GM12878 (cell line): Measurements from ENCODE around the gene GLTP. TPM values are rescaled to one million over a fixed set of nuclear protein-coding genes. Genes with fewer than 3 reads are reported as not detected.
A peak's percentile ranks its signal among the peaks of the same experiment; 100 is the strongest.

ENCODE experiments used
- CHD1 ChIP-seq: IDR thresholded peaks from 2 replicates; pipeline ENCODE4 v1.6.1; 2012; ENCODE audit warnings: low read depth, low read length, improper control_type of control experiment
- FOS ChIP-seq: IDR thresholded peaks from 3 replicates; pipeline ENCODE4 v1.6.1; 2011; ENCODE audit warnings: borderline replicate concordance; ENCODE audit not compliant: insufficient read length; ENCODE audit errors: extremely low read depth
- HDAC2 ChIP-seq: fragments of 200-600 bp; sonication (generic); IDR thresholded peaks from 2 replicates; pipeline ENCODE4 v1.6.1; 2017
- IKZF1 ChIP-seq: fragments of 450-650 bp; conservative IDR thresholded peaks from 2 replicates; pipeline ENCODE4 v1.6.1; 2017; ENCODE audit warnings: antibody characterized with exemption, mild to moderate bottlenecking
- IRF4 ChIP-seq: IDR thresholded peaks from 2 replicates; pipeline ENCODE4 v1.6.1; 2011; ENCODE audit warnings: low read depth, low read length
- MYB ChIP-seq: fragments of 150-350 bp; IDR thresholded peaks from 2 replicates; pipeline ENCODE4 v1.6.1; 2014; ENCODE audit warnings: mild to moderate bottlenecking, low read depth, low read length, borderline replicate concordance
- MYC ChIP-seq: IDR thresholded peaks from 2 replicates; pipeline ENCODE4 v1.6.1; 2011; ENCODE audit warnings: mild to moderate bottlenecking, low read length, moderate library complexity, inconsistent platforms; ENCODE audit not compliant: insufficient read depth, insufficient replicate concordance, insufficient read length, severe bottlenecking
- NR2C1 ChIP-seq: fragments of 450-650 bp; IDR thresholded peaks from 2 replicates; pipeline ENCODE4 v1.6.1; 2017; ENCODE audit warnings: antibody characterized with exemption, mild to moderate bottlenecking, moderate library complexity
- RAD51 ChIP-seq: fragments of 450-650 bp; IDR thresholded peaks from 2 replicates; pipeline ENCODE4 v1.6.1; 2016; ENCODE audit warnings: moderate library complexity, mild to moderate bottlenecking, inconsistent platforms
- SPI1 ChIP-seq: IDR thresholded peaks from 2 replicates; pipeline ENCODE4 v1.6.1; 2011; ENCODE audit warnings: low read depth, mild to moderate bottlenecking, low read length, moderate library complexity, borderline replicate concordance; ENCODE audit not compliant: insufficient read depth
- SREBF2 ChIP-seq: IDR thresholded peaks from 2 replicates; pipeline ENCODE4 v1.6.1; 2012; ENCODE audit warnings: mild to moderate bottlenecking, low read length
- STAT1 ChIP-seq: fragments of 450-650 bp; conservative IDR thresholded peaks from 2 replicates; pipeline ENCODE4 v1.6.1; 2014; ENCODE audit warnings: antibody characterized with exemption, mild to moderate bottlenecking
- ZBED1 ChIP-seq: IDR thresholded peaks from 2 replicates; pipeline ENCODE4 v1.6.1; 2016; ENCODE audit warnings: borderline replicate concordance
- ZNF622 ChIP-seq: fragments of 450-650 bp; IDR thresholded peaks from 2 replicates; pipeline ENCODE4 v1.6.1; 2017; ENCODE audit warnings: mild to moderate bottlenecking, inconsistent platforms
- ZSCAN29 ChIP-seq: fragments of 450-650 bp; IDR thresholded peaks from 2 replicates; pipeline ENCODE4 v1.6.1; 2017; ENCODE audit warnings: mild to moderate bottlenecking, moderate library complexity
- polyA plus RNA-seq, 11 experiments: library from polyadenylated mRNA; depleted of rRNA in 4 of 11; unstranded in 6 of 11; stranded (reverse) in 5 of 11; fragments of >200 nt; fragmentation: Nextera tagmentation in 4 of 11; fragmentation: Illumina TruSeq in 1 of 11; extraction: Ambion mirVana in 4 of 11; extraction: Trizol in 1 of 11; gene quantifications; 1 replicate in 1 of 11; 2 replicates in 10 of 11; pipeline versions ENCODE4 v1.2.1 to v1.2.3, GENCODE V29; 2011 to 2016; ENCODE audit warnings: inconsistent platforms in 2 of 11, missing spikeins in 2 of 11, low read depth in 1 of 11
- total RNA-seq, 4 experiments: library from RNA; depleted of rRNA in 3 of 4; stranded (reverse); fragments of >200 nt in 3 of 4; fragmentation: Illumina TruSeq in 1 of 4; extraction: Trizol in 1 of 4; gene quantifications; 2 replicates each; pipeline versions ENCODE4 v1.2.1 to v1.2.3, GENCODE V29; 2013 to 2021
- TF ChIP-seq, protein P1 (sequence below): IDR thresholded peaks from 2 replicates; pipeline ENCODE4 v1.6.1; 2012; ENCODE audit warnings: improper control_type of control experiment, low read depth, low read length; ENCODE audit not compliant: insufficient replicate concordance
- TF ChIP-seq, protein P2 (sequence below): fragments of 450-650 bp; IDR thresholded peaks from 2 replicates; pipeline ENCODE4 v1.6.1; 2014; ENCODE audit warnings: mild to moderate bottlenecking
- TF ChIP-seq, protein P3 (sequence below): IDR thresholded peaks from 2 replicates; pipeline ENCODE4 v1.6.1; 2012; ENCODE audit warnings: low read depth, low read length, improper control_type of control experiment
- TF ChIP-seq, protein P4 (sequence below): fragments of 150-350 bp; IDR thresholded peaks from 2 replicates; pipeline ENCODE4 v1.6.1; 2016; ENCODE audit warnings: low read depth, low read length

GLTP gene
- total and polyA plus RNA-seq, 10 of the 15 experiments (the other 5 are each of a cell fraction or from before 2014, with no cell fraction given) = 16.8 to 44.0 (median 25.3) TPM

DNA sequence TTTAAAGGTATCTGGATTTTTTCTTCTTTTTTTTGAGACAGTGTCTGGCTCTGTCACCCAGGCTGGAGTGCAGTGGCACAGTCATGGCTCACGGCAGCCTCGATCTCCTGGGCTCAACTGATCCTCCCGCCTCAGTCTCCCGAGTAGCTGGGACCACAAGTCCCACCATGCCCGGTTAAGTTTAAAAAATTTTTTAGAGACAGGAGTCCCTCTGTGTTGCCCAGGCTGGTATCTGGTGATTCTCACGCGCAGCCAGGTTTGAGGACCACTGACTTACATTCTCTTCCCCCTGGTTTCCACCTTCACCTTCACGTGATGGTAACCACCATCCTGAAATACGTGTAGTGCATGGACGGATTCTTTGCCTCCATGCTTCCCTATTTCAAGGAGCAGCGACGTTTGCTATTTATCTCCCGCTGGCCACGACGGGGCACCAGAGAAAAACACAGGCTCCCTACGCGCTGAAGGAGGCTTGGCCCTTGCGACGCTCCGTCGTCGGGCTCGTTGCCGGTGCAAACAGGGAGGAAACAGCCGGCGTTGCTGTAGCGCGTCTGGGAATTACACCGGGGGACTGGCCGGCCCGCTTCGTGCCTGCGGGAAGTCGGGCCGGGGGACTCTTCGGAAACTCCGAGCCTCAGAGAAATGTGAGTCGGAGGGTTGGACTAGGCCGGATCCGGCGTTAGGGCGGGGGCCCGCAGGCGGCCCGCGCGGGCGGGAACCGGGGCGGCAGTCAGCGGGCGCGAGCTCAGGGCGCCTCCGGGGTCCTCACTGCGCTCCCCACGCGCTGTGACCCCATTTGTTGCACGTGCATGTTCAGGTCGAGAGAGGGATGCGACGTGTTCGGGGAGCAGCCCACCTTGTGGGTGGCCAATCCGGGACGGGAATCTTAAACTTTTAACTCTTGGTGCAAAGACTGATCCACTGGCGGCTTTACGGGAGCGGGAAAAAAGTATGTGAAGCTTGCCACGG is 19.7 kb upstream of the GLTP start, which contains the start of gene TCHP (continued):
- TF ChIP-seq, protein P1, sequence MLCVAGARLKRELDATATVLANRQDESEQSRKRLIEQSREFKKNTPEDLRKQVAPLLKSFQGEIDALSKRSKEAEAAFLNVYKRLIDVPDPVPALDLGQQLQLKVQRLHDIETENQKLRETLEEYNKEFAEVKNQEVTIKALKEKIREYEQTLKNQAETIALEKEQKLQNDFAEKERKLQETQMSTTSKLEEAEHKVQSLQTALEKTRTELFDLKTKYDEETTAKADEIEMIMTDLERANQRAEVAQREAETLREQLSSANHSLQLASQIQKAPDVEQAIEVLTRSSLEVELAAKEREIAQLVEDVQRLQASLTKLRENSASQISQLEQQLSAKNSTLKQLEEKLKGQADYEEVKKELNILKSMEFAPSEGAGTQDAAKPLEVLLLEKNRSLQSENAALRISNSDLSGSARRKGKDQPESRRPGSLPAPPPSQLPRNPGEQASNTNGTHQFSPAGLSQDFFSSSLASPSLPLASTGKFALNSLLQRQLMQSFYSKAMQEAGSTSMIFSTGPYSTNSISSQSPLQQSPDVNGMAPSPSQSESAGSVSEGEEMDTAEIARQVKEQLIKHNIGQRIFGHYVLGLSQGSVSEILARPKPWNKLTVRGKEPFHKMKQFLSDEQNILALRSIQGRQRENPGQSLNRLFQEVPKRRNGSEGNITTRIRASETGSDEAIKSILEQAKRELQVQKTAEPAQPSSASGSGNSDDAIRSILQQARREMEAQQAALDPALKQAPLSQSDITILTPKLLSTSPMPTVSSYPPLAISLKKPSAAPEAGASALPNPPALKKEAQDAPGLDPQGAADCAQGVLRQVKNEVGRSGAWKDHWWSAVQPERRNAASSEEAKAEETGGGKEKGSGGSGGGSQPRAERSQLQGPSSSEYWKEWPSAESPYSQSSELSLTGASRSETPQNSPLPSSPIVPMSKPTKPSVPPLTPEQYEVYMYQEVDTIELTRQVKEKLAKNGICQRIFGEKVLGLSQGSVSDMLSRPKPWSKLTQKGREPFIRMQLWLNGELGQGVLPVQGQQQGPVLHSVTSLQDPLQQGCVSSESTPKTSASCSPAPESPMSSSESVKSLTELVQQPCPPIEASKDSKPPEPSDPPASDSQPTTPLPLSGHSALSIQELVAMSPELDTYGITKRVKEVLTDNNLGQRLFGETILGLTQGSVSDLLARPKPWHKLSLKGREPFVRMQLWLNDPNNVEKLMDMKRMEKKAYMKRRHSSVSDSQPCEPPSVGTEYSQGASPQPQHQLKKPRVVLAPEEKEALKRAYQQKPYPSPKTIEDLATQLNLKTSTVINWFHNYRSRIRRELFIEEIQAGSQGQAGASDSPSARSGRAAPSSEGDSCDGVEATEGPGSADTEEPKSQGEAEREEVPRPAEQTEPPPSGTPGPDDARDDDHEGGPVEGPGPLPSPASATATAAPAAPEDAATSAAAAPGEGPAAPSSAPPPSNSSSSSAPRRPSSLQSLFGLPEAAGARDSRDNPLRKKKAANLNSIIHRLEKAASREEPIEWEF = no peak
- TF ChIP-seq SREBF2 = no peak
- peak; percentile 34 for TF ChIP-seq MYC
- no peak for TF ChIP-seq ZNF622
- TF ChIP-seq CHD1 = 0 out of 2 replicates have a peak, but pooled peaks have one; percentile 66
- TF ChIP-seq RAD51 = no peak
- TF ChIP-seq, protein P2, sequence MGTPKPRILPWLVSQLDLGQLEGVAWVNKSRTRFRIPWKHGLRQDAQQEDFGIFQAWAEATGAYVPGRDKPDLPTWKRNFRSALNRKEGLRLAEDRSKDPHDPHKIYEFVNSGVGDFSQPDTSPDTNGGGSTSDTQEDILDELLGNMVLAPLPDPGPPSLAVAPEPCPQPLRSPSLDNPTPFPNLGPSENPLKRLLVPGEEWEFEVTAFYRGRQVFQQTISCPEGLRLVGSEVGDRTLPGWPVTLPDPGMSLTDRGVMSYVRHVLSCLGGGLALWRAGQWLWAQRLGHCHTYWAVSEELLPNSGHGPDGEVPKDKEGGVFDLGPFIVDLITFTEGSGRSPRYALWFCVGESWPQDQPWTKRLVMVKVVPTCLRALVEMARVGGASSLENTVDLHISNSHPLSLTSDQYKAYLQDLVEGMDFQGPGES = no peak; the same call in 1 of the 2 replicates
- no peak for TF ChIP-seq NR2C1
- TF ChIP-seq ZBED1 = 0 out of 2 replicates have a peak, but pooled peaks have one; percentile 22
- 0 out of 2 replicates have a peak, but pooled peaks have one; percentile 2 for TF ChIP-seq ZSCAN29
- TF ChIP-seq IKZF1 = peak; percentile 93
- TF ChIP-seq IRF4 = no peak; the same call in 1 of the 2 replicates
- TF ChIP-seq, protein P3, sequence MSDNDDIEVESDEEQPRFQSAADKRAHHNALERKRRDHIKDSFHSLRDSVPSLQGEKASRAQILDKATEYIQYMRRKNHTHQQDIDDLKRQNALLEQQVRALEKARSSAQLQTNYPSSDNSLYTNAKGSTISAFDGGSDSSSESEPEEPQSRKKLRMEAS = peak; percentile 70; the same call in 1 of the 2 replicates
- TF ChIP-seq MYB = no peak
- TF ChIP-seq, protein P4, sequence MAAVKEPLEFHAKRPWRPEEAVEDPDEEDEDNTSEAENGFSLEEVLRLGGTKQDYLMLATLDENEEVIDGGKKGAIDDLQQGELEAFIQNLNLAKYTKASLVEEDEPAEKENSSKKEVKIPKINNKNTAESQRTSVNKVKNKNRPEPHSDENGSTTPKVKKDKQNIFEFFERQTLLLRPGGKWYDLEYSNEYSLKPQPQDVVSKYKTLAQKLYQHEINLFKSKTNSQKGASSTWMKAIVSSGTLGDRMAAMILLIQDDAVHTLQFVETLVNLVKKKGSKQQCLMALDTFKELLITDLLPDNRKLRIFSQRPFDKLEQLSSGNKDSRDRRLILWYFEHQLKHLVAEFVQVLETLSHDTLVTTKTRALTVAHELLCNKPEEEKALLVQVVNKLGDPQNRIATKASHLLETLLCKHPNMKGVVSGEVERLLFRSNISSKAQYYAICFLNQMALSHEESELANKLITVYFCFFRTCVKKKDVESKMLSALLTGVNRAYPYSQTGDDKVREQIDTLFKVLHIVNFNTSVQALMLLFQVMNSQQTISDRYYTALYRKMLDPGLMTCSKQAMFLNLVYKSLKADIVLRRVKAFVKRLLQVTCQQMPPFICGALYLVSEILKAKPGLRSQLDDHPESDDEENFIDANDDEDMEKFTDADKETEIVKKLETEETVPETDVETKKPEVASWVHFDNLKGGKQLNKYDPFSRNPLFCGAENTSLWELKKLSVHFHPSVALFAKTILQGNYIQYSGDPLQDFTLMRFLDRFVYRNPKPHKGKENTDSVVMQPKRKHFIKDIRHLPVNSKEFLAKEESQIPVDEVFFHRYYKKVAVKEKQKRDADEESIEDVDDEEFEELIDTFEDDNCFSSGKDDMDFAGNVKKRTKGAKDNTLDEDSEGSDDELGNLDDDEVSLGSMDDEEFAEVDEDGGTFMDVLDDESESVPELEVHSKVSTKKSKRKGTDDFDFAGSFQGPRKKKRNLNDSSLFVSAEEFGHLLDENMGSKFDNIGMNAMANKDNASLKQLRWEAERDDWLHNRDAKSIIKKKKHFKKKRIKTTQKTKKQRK = no peak
- TF ChIP-seq STAT1 = no peak; the same call in 1 of the 2 replicates
- no peak for TF ChIP-seq FOS
- TF ChIP-seq SPI1 = no peak
- no peak for TF ChIP-seq HDAC2
